Retina (tissue), 1 donor: Measurements from ENCODE around the gene ATF4.

ENCODE experiments used
- DNase-seq: peaks from one replicate; pipeline ENCODE4 v3.0.0-alpha.2; 2016

Gene ATF4

GRCh38 chr22:39530116-39530515 lies 9.8 kb downstream of the ATF4 start:
- no peak for DNase-seq

- DNase-seq: no peak
Measured at GRCh38 chr22:39530692-39531331, 10.4 kb downstream of the ATF4 start.

GRCh38 chr22:39532215-39533073 lies 12.1 kb downstream of the ATF4 start, which contains the start of gene RPS19BP1:
Gene RPS19BP1, minus strand, starts transcription at chr22:39532748. Its CDS starts 10 bp downstream, at chr22:39532738.
- peak; percentile 98 for DNase-seq

GRCh38 chr22:39534092-39534506 lies 13.7 kb downstream of the ATF4 start:
- DNase-seq: no peak

- DNase-seq: peak; percentile 95
Measured at GRCh38 chr22:39534591-39535356, 14.4 kb downstream of the ATF4 start.

- DNase-seq: no peak
Measured at GRCh38 chr22:39535357-39535725, 15.0 kb downstream of the ATF4 start.

GRCh38 chr22:39535831-39536449 lies 15.6 kb downstream of the ATF4 start:
- DNase-seq: no peak

- no peak for DNase-seq
Measured at GRCh38 chr22:39536711-39537110, 16.3 kb downstream of the ATF4 start.

GRCh38 chr22:39537975-39538374 lies 17.6 kb downstream of the ATF4 start:
- DNase-seq: no peak

- peak; percentile 63 for DNase-seq
Measured at GRCh38 chr22:39543095-39543494, 22.7 kb downstream of the ATF4 start.

- peak; percentile 76 for DNase-seq
Measured at GRCh38 chr22:39545386-39546365, 25.3 kb downstream of the ATF4 start.

- DNase-seq: no peak
Measured at GRCh38 chr22:39546889-39547586, 26.7 kb downstream of the ATF4 start.

GRCh38 chr22:39547587-39547947 lies 27.2 kb downstream of the ATF4 start:
- DNase-seq: no peak

GRCh38 chr22:39553429-39553828 lies 33.1 kb downstream of the ATF4 start:
- DNase-seq: no peak

- DNase-seq: no peak
Measured at GRCh38 chr22:39554151-39554550, 33.8 kb downstream of the ATF4 start.

GRCh38 chr22:39556970-39557841 lies 36.8 kb downstream of the ATF4 start:
- DNase-seq: peak; percentile 59

GRCh38 chr22:39558254-39558727 lies 37.9 kb downstream of the ATF4 start:
- DNase-seq: no peak

- no peak for DNase-seq
Measured at GRCh38 chr22:39558950-39559349, 38.6 kb downstream of the ATF4 start.

- DNase-seq: peak; percentile 58
Measured at GRCh38 chr22:39559456-39560105, 39.2 kb downstream of the ATF4 start.
